GM12801 (cell line): ENCODE measurements around the gene SLC16A4.

Experiments used
- CTCF ChIP-seq: IDR thresholded peaks from one replicate; pipeline ENCODE4 v1.5.1; 2011; ENCODE audit warnings: control low read depth; ENCODE audit not compliant: insufficient read length; ENCODE audit errors: extremely low read depth

SLC16A4 gene

GRCh38 chr1:110344152-110344551 lies 46.7 kb downstream of the SLC16A4 start:
- no peak for TF ChIP-seq CTCF

- TF ChIP-seq CTCF = no peak
Measured at GRCh38 chr1:110343249-110343648, 47.6 kb downstream of the SLC16A4 start.

GRCh38 chr1:110341872-110342331 lies 48.9 kb downstream of the SLC16A4 start:
- no peak for TF ChIP-seq CTCF

GRCh38 chr1:110341146-110341871 lies 49.5 kb downstream of the SLC16A4 start:
- TF ChIP-seq CTCF = no peak

GRCh38 chr1:110340207-110340468 lies 50.7 kb downstream of the SLC16A4 start:
- no peak for TF ChIP-seq CTCF

GRCh38 chr1:110339407-110340206 lies 51.2 kb downstream of the SLC16A4 start:
- no peak for TF ChIP-seq CTCF

- TF ChIP-seq CTCF = no peak
Measured at GRCh38 chr1:110338886-110339406, 51.9 kb downstream of the SLC16A4 start, which contains the start of gene RBM15. RBM15 (plus strand) TSS chr1:110339377; CDS start chr1:110339406, 29 bp downstream.
